KBM-7 (cell line): ENCODE results near the gene CAMSAP1.
A peak's percentile ranks its signal among the peaks of the same experiment; 100 is the strongest.

ENCODE experiments used
- DNase-seq: peaks from one replicate; pipeline ENCODE4 v3.0.0-alpha.2; 2015
- in situ Hi-C: fragments of 300-500 bp; cut with MboI; formaldehyde crosslinking; loops from 2 replicates; pipeline ENCODE4 v1.14.3; 2020; ENCODE audit warnings: low sequenced_read_pairs, low pct_unique_long_range_greater_than_20kb, mixed read lengths

Gene CAMSAP1

DNA sequence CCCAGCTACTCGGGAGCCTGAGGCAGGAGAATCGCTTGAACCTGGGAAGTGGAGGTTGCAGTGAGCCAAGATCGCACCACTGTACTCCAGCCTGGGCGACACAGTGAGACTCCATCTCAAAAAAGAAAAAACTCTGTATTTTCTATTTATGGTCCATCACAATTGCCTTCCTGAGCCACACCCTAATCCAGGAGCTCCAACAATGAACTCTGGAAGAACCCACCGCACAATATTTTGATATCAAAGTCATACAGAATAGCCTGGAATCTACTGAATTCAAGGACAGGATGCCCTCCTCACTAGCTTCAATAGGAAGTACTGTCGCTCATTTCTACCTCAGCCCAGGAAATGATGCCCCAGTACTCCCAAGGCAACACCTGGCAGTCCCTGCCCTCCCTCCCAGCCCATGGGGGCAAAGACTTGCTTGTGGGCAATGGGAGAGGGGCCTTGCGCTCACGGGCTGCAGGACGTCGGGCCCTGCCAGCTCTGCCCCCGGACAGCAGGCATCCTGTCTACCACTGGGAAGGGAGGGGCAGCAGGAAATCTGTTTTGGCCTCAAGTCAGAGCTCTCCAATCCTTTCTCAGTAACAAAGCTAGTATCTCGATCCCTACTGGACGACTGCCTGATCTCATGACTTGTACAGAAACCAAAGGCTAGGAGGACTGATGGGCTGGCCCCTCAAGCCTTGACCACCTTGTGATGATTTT lies 34.1 kb upstream of the CAMSAP1 start:
- in situ Hi-C loops = no loop called here
- no peak for DNase-seq

DNA sequence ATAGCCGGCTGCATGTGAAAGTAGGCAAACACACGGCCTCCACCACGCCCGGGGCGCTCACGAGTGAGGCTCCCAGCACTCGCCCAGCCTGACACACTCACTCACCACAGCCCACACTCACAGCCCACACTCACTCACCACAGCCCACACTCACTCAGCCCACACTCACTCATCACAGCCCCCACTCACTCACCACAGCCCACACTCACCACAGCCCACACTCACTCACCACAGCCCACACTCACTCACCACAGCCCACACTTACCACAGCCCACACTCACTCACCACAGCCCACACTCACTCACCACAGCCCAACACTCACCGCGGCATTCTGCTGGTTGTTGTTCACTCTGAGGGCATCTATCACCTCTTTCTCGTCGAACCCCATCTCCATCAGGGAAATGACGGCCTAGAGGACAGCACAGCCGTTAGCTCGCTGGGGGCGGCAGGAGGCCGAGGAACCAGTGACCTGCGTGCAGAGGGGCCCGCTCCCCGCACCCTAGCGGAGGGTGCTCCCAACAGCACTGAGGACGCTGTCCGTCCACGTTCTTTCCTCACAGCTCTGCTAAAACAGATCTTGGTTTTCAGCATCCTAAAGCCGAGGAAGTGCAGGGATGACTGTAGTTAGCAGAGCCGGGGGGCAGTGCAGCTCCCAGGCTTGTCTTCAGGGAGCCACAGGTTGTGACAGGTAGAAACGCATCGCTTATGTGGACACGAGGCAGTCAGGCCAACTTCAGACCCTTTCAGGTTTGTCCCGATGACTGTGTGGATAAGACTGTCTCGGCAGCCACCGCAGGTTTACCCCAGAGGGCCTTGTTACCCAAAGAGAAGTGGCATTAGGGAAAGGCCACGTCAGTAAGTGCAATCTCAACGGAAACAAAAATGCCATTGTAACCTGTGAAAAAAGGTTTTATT lies 32.3 kb upstream of the CAMSAP1 start:
- in situ Hi-C loops = no loop called here
- peak; percentile 40 for DNase-seq

- in situ Hi-C loops = no loop called here
Measured at GRCh38 chr9:135937521-135938489, 30.5 kb upstream of the CAMSAP1 start.

DNA sequence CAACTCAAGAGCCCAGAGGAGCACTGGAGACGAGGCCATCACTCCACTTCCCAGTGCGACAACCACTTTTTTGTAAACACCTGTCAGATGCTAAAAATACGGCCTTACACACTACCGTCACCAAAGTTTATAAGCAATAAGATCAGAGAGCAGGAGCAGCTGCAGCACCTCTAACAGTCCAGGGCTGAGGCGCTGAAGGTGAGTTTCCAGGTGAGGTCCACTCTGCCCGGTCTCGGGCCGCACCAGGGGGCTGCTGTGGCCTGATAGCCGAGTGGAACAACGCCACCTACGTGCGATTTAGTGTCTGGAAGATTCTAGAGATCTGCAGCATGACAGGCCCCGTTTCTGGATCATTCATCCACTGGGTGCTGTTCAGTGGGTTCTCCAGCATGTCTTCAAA lies 25.8 kb upstream of the CAMSAP1 start:
- no peak for DNase-seq
- in situ Hi-C loops = no loop called here

More at GRCh38 chr9:135937521-135938489, 30.5 kb upstream of the CAMSAP1 start:
- DNase-seq = no peak

- in situ Hi-C loops = no loop called here
- no peak for DNase-seq
Measured at GRCh38 chr9:135932656-135933055, 25.3 kb upstream of the CAMSAP1 start.

DNA sequence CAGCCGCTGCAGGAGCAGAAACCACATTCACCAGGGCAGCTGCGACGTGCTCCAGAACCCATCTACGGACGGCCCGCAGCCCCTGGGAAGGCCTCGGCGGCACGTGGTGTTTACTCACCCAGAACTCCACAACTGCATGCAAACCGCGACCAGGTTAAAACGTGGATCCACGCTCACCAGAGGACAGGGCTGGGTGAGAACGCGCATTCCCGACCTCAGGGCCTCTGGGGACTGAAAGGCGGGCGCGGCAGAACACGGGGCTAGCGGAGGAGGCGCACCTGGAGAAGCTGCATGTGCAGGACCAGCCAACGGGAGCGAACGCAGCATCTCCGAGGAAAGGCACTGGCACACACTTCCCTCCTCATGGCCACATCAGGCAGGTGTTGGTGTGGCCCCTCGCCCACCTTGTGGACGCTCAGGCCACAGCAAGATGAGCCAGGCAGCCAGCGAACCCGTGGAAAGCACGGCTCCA lies 24.0 kb upstream of the CAMSAP1 start:
- DNase-seq = no peak
- in situ Hi-C loops = no loop called here

DNA sequence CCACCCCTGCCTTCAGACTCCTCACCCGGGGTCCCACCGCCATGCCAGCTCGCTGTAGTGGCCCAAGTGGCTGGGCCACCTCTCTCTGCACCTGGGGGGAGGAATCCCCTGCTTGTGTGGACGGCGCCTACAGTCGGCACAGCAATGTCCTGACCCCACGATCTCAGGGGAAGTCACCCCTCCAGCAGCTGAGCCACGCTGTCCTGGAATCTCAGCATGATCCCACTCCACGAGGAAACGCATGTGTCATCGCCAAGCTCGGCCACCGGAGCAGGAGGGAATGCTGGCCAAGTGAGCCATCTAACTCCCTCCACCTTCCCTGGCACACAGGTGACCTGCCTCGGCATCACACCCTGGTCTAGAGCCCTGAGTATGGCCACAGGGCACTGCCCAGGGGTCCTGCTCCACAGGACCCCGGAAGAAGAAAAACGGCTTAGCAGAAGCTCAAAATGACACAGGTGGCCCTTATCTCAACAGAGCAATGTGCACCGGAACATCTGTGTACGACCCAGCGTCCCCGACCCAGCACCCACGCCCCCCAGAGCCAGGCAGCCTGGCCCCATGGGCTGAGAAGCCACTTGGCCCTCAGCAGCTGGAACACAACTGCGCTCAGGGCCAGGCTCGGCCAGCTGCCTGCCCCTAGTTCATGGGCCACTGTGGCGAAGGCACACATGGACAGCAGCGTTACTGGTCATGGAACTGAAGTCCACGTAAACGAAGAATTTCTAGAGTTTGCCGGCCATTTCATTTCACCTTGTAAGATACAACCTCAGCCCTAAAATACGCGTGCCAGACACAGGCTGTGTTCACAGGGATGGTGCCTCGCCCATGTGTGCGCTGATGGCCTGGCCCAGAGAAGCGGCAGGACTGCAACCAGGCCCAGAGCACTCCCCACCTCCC lies 23.4 kb upstream of the CAMSAP1 start:
- no peak for DNase-seq
- in situ Hi-C loops = no loop called here

GRCh38 chr9:135929656-135930445 lies 22.5 kb upstream of the CAMSAP1 start:
- DNase-seq = no peak
- in situ Hi-C loops = no loop called here

DNA sequence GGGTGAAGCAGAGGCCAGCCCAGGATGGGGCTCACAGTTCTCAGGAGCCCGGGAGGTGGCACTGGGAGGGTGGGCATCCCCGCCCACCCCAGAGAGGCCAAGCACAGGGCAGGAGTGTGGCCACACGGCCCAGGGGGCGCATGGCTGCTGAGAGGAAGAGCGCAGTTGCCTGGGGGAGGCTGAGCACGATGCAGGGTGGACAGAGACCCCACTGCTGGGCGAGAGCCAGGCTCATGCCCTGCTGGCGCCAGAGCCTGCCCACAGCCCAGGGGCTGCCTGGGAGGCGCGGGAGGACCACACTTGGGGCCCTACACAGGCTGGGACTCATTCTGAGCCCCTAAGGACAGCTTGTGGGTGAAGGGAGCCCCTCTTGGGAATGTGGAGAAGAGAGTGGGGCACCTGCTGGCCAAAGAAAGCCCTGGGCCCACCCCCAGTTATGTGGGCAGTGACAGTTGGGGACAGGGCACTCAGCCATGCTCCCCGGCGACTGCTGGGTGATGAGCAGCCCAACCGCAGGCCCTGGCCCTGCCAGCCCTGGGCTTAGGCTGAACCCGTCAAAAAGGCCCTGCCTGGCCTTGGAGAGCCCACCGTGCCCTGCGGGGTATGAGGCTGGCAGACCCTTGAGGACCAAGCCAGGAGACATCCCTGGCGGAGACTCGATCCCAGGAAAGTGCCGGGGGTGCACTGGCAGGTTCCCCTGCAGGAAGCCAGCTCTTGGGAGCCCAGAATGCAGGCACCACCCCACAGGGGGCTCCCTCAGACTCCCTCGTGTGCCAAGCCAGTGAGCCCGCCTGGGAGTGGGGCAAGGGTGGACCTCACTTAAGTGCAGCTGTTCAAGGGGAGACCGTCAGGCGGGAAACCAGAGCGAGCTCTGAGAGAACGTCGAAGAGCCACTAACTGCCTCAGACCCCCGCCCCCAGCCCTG lies 21.6 kb upstream of the CAMSAP1 start:
- in situ Hi-C loops = no loop called here
- no peak for DNase-seq

DNA sequence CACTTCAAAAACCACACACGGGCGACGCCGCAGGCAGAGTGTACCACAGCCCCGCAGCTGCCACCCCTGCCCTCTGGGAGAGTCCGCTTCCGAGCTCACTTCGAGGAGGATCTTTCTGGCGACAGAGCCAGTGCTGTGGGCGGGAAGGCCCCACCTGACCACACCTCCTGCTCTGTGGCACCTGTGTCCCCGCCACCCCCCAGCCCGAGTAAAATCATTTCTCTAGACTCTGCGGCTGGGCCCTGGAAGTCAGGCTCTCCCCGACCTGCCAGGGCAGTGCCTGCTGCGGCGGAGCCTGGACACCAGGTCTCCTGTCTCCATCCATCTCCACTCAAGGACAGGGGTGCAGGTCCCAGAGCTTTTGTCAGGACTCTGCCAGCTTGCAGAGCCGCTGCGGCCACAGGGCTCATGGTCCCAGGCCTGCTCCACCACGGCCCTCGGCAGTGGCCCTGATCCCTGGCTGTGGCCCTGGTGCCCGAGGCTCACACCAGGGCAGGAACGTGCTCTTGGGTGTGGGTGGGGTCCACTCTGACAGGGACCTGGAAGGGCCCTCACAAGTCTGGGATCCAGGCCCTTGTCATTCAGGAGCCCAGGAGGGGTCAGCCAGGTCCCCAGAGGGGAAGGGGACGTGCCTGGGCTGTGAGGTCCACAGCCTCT lies 20.9 kb upstream of the CAMSAP1 start:
- DNase-seq = no peak

GRCh38 chr9:135927195-135928013 lies 20.1 kb upstream of the CAMSAP1 start:
- no peak for DNase-seq
- in situ Hi-C loops = no loop called here

More for the DNA sequence above, 20.9 kb upstream of the CAMSAP1 start:
- in situ Hi-C loops = no loop called here

GRCh38 chr9:135926402-135927194 lies 19.3 kb upstream of the CAMSAP1 start:
- DNase-seq = no peak
- in situ Hi-C loops = no loop called here

DNA sequence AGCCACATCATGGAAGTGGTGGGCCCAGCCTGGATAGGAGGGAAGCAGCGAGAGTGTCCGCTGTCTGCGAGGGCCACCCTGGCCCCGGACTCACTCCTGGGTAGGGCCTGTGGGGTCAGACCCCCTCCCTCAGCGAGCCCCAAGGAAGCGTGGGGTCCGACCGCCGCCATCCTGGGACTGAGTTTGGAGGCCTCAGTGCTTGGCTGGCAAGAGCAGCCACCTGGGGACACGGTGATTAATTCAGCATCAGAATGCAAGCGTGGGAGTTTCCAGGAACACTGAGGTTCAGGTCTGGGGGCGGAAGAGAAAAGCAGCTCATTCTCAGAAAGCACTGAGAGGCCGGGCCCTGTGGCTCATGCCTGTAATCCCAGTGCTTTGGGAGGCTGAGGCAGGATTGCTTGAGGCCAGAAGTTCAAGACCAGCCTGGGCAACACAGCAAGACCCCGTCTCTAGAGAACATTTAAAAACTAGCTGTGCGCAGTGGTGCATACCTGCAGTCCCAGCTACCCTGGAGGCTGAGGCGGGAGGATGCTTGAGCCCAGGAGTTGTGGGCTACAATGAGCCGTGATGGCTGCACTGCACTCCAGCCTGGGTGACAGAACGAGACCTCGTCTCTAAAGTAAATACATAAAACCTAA lies 18.3 kb upstream of the CAMSAP1 start:
- in situ Hi-C loops = no loop called here
- no peak for DNase-seq
